Measurements from ENCODE around the gene HCRT. TPM values are rescaled to one million over a fixed set of nuclear protein-coding genes. Genes with fewer than 3 reads are reported as not detected.

HCRT gene
- total and polyA plus RNA-seq, 12 donors: not detected

DNA sequence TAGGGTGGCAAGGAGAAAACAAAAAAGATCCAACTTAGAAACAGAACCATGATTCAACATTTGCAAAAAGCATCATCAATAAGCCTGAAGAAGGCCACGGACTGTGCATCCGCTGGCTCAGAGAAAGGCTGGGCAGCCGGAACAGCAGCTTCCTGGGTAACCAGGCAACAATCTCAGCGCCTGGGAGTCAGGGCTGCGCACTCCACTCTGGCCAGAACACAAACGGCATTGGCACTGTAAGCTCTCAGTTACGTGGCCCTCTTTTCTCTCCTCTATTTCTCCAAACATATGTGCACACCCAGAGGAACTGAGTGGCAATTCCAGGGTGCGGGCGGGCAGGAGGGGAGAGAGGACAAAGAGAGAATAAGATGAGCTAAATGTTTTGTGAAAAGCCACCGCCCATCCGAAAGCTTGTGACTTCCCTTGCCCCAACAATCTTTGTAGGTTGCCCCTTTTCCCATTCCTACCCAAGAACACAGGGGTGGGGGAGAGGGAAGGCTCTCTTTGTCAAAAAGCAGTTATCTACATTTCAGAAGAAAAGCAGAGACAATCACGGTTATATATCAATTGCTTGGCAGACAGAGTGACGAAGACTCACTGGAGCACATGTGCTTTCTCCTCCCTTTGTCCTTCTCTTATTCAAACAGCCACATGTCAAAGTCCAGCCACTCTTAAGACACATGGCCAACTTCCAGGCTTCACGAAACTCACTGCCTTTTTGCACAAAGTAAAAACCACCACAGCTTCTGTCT lies 15.6 kb upstream of the HCRT start:
- DNase-seq: peak; percentile 48 to 65
- intact Hi-C loops (cut with DNase I): no loop called here
- Histone ChIP-seq H3K27me3 (no peaks in the 10 kb centered on the region), H3K9me3 (no peaks in the 10 kb centered on the region), H3K4me1 (peaks cover 0 to 17% (median 11%) of the 10 kb centered on the region in 9 donors), H3K4me3 (no peak overlapping the region), H3K36me3 (peaks cover 0 to 67% (median 23%) of the 10 kb centered on the region in 9 donors), H3K27ac (peak overlapping the region in 7 of 10 donors; percentile 10 to 48 (median 30))
- 41 to 43% methylated on average over 14 of the region's 14 CpGs for WGBS, 2 donors
- peak; percentile 80 to 96 (median 88) for ATAC-seq
- TF ChIP-seq, protein P1, sequence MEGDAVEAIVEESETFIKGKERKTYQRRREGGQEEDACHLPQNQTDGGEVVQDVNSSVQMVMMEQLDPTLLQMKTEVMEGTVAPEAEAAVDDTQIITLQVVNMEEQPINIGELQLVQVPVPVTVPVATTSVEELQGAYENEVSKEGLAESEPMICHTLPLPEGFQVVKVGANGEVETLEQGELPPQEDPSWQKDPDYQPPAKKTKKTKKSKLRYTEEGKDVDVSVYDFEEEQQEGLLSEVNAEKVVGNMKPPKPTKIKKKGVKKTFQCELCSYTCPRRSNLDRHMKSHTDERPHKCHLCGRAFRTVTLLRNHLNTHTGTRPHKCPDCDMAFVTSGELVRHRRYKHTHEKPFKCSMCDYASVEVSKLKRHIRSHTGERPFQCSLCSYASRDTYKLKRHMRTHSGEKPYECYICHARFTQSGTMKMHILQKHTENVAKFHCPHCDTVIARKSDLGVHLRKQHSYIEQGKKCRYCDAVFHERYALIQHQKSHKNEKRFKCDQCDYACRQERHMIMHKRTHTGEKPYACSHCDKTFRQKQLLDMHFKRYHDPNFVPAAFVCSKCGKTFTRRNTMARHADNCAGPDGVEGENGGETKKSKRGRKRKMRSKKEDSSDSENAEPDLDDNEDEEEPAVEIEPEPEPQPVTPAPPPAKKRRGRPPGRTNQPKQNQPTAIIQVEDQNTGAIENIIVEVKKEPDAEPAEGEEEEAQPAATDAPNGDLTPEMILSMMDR (IDR thresholded peaks at IDR 0.05): no peak

DNA sequence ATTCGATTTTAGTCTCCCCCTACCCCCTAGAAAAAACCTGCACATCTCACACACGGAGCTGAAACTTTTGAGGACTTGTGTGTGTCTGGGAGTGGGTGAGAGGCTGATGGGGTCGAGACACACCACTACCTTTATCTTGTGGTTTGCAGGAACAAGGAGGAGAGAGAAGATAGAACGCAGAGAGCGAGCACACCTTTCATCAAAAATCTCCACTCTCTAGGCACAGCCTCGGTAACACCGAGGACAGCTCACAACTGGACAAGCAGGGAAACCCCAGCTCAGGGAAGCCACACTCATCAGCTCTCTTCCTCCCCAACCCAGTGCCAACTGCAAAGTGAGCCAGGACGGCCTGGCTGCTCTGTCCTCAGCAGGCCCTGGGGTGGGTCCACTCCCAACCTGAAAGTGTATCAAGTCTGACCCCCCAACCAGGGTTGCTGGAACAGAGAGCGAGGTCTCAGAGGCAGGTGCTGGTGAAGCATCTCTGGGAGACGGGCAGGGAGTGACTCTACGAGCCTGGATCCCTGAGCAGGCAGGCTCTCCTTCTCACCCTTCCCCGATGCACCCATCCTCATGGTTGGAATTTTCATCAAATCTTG lies 14.3 kb upstream of the HCRT start:
- ATAC-seq: no peak
- Histone ChIP-seq H3K4me3 (no peak overlapping the region), H3K36me3 (peaks cover 0 to 53% (median 19%) of the 10 kb centered on the region in 9 donors), H3K9me3 (no peaks in the 10 kb centered on the region), H3K4me1 (peaks cover 0 to 21% (median 15%) of the 10 kb centered on the region in 9 donors), H3K27me3 (no peaks in the 10 kb centered on the region), H3K27ac (peak overlapping the region in 2 of 10 donors; percentile 6 to 79)
- WGBS, 2 donors: 79 to 80% methylated on average over 12 of the region's 12 CpGs
- intact Hi-C loops (cut with DNase I): no loop called here
- TF ChIP-seq, protein P1 (IDR thresholded peaks at IDR 0.05): no peak
- DNase-seq: no peak

DNA sequence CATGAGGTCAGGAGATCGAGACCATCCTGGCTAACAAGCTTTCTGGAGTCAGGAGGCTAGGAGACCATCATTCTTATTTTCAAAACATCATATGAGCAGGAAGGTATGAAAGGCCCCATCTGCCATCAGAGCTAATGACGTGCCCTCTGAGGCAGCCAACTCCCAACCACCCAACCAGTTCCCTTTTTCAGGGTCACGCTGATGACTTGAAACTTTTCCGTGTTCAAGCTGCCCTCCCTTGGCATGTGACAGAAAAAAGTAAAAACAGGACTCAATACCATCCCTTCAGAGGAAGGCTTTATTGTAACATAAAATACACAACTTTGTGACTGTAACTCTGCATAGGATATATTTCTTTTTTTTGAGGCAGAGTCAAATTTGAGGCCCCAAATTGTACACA lies 13.6 kb upstream of the HCRT start:
- Histone ChIP-seq H3K4me1 (peaks cover 0 to 23% (median 17%) of the 10 kb centered on the region in 9 donors), H3K9me3 (no peaks in the 10 kb centered on the region), H3K4me3 (no peak overlapping the region), H3K36me3 (peaks cover 0 to 47% (median 13%) of the 10 kb centered on the region in 9 donors), H3K27me3 (no peaks in the 10 kb centered on the region), H3K27ac (peak overlapping the region in 2 of 10 donors; percentile 30 to 79)
- intact Hi-C loops (cut with DNase I): no loop called here
- WGBS, 2 donors: 85 to 91% methylated on average over 4 of the region's 4 CpGs
- ATAC-seq (no peak), DNase-seq (no peak)
- TF ChIP-seq, protein P1 (IDR thresholded peaks at IDR 0.05): no peak

DNA sequence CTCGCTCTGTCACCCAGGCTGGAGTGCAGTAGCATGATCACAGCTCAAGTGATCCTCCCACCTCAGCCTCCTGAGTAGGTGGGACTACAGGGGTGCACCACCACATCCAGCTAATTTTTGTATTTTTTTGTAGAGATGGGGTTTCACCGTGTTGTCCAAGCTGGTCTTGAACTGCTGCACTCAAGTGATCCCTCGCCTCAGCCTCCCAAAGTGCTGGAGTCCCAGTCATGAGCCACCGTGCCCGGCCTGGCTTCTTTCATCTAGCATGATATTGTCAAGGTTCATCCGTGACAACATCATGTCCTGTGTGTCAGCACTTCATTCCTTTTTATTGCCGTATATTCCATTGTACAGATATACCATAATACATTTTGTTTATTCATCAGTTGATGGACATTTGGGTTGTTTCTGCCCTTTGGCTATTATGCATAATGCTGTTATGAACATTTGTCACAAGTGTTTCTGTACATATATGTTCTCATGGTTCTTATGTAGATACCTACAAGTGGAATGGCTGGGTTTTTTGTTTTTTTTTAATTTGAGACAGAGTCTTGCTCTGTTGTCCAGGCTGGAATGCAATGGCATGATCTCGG lies 12.4 kb upstream of the HCRT start:
- 91 to 94% methylated on average over 8 of the region's 8 CpGs for WGBS, 2 donors
- TF ChIP-seq, protein P1 (IDR thresholded peaks at IDR 0.05): no peak
- peaks cover 0 to 35% (median 6%) of the 10 kb centered on the region in 9 donors for H3K36me3 ChIP-seq
- H3K4me1 ChIP-seq: peaks cover 9 to 36% (median 27%) of the 10 kb centered on the region in 9 donors
- no peak for DNase-seq
- no peaks in the 10 kb centered on the region for H3K9me3 ChIP-seq
- intact Hi-C loops (cut with DNase I): no loop called here
- no peak overlapping the region for H3K4me3 ChIP-seq
- ATAC-seq: no peak
- H3K27ac ChIP-seq: no peak overlapping the region
- no peaks in the 10 kb centered on the region for H3K27me3 ChIP-seq

All from heart right ventricle (tissue), 16 donors.